GM12864 (cell line): ENCODE results near the gene DNASE1L3.

Source experiments
- DNase-seq: peaks from one replicate; pipeline ENCODE4 v3.0.0-alpha.2; 2011; ENCODE audit warnings: low read depth
- H3K4me3 ChIP-seq: 2 replicates; pipeline ENCODE4 v1.5.1; 2011; ENCODE audit warnings: mild to moderate bottlenecking, low read depth, low read length, control low read depth
- CTCF ChIP-seq: IDR thresholded peaks from 2 replicates; pipeline ENCODE4 v1.5.1; 2011; ENCODE audit warnings: low read depth, mild to moderate bottlenecking, moderate library complexity, low read length, control low read depth, inconsistent platforms; ENCODE audit errors: missing control alignments

The DNASE1L3 gene

GRCh38 chr3:58167431-58168351, 43.1 kb downstream of the DNASE1L3 start:
- no peak overlapping the region for H3K4me3 ChIP-seq
- peak; percentile 98 for TF ChIP-seq CTCF
- DNase-seq, result no peak

- no peak for TF ChIP-seq CTCF
- DNase-seq, result no peak
- no peak overlapping the region for H3K4me3 ChIP-seq
Measured at GRCh38 chr3:58164906-58165821, 45.6 kb downstream of the DNASE1L3 start.

DNA sequence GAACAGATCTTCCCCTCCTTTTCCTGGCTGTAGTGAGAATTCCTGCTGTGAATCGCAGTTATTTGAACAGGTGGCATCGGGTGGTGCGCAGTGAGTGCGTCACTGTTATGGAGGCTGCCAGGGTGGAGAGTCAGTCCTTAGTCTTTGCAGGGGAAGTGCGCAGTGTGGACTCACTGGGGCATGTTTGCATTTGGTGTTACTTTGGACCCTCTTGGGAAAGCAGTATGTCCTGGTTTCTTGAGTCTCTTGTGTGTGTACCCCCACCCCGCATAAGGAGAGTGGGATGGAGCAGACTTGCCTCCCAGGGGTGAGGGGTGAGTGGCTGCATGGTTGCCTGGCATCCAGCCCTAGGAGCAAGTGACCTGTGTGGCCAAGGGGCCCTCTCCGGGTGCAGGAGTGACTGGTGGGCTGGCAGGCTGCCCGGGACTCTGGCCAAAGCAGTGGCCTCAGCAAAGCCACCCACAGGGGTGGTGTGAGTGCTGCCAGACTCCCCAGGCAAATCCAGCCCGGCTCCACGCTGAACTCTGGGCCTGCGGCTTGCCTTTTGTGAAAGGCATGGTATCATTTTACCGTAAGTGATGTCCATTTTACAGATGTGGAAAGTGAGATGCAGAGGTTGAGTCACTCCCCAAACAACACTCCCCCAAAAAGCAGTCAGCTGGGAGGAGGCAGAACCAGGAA, 46.4 kb downstream of the DNASE1L3 start:
- H3K4me3 ChIP-seq, result no peak overlapping the region
- TF ChIP-seq CTCF, result no peak
- DNase-seq, result no peak

DNA sequence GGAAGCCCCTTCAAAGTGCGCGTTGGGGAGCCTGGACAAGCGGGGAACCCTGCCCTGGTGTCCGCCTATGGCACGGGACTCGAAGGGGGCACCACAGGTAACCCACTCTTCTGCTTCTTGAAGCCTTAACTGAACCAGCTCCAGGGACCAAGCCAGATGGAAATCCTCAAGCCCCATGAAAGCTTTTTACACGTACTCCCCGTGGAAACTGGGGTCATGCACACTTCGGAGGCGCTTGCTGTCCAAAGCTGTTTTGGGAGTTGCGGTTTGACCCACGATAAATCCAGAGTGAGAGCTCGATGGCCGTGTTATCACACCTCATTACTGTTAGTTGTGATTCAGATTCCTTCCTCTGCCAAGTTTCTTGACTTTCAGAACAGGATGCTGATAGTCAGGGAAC, 47.5 kb downstream of the DNASE1L3 start:
- H3K4me3 ChIP-seq, result no peak overlapping the region
- no peak for TF ChIP-seq CTCF
- DNase-seq, result no peak

DNA sequence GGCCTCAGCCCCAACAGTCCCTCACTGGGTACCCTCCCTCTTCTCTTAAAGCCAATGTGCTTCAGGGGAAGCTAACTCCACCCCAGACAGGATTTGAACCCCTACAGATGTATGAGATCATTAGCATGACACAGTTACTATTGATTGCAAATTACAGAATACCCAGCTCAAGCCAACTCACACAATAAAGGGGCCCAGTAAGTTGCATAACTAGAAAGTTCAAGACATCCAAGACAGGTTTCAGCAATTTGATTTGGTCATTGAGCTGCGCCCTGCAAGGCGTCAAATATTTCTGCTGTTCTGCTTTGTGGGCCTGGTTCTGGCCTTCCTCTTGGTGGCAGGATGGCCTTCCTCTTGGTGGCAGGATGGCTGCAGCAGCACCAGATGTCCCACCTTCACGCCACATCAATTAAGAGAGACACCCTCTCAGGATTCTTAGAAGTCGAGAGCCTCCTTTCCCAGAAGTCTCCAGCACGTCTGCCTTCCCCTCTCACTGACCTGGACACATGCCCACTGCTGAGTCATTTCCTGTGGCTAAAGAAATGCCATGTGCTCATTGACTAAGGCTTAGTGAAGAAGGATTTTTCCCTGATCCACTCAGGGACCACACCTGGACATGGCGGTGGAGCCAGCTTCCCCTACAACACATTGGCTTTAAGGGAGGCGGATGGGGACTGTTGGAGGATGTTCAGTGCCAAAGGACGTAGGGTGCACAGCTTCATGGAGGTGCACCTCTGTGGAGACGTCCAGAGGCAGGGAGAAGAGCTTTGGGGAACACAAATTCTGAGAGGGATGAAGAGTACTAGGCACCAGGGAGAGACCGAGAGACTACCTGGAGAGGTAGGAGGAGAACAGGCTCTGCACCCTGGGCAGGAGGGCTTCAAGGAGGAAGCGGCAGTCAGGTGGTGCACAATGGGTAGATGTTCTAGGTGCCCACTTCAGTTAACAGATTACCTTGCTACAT, 49.1 kb downstream of the DNASE1L3 start:
- DNase-seq, result no peak
- H3K4me3 ChIP-seq, result no peak overlapping the region
- no peak for TF ChIP-seq CTCF

DNA sequence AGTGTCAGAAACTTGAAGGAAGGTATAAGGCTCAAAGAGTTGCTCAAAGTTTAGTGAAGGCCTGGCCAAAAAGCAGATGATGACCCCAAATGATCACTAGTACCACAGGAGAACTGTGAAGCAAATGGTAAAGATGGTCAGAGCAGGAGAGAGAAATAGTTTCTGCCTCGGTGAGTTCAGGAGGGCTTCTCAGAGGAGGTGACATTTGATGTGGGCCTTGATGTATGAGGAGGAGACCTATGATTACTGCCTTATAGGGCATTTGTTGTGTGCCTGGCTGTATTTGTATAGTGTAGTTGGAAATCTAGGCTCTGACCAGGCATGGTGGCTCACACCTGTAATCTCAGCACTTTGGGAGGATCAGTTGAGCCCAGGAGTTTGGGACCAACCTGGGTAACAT, 50.4 kb downstream of the DNASE1L3 start:
- H3K4me3 ChIP-seq, result no peak overlapping the region
- no peak for DNase-seq
- no peak for TF ChIP-seq CTCF
